Peyer's patch (tissue), 4 donors: ENCODE data around the gene ANO9. TPM values are rescaled to one million over a fixed set of nuclear protein-coding genes. Genes with fewer than 3 reads are reported as not detected.

ENCODE experiments used
- DNase-seq, 3 donors: peaks; one replicate each; pipeline ENCODE4 v3.0.0-alpha.2; 2017 to 2019
- H3K27ac ChIP-seq, 4 donors: fragments of 200-600 bp; sonication (generic); one replicate each; pipeline ENCODE4 v1.5.1; 2016 to 2019
- H3K27me3 ChIP-seq, 2 donors: fragments of 200-600 bp; sonication (generic); one replicate each; pipeline ENCODE4 v1.5.1; 2019
- H3K36me3 ChIP-seq, 3 donors: fragments of 200-600 bp; sonication (generic); one replicate each; pipeline ENCODE4 v1.5.1; 2016 to 2019
- H3K4me1 ChIP-seq, 4 donors: fragments of 200-600 bp; sonication (generic); one replicate each; pipeline ENCODE4 v1.5.1; 2016 to 2019
- H3K4me3 ChIP-seq, 4 donors: fragments of 200-600 bp; sonication (generic); 1 replicate in 3 of 4; 2 replicates in 1 of 4; pipeline ENCODE4 v1.5.1; 2016 to 2019; ENCODE audit warnings: mild to moderate bottlenecking in 1 of 4
- H3K9me3 ChIP-seq, 4 donors: fragments of 200-600 bp; sonication (generic); one replicate each; pipeline ENCODE4 v1.5.1; 2016 to 2019; ENCODE audit warnings: mild to moderate bottlenecking in 1 of 4
- CTCF ChIP-seq, 6 experiments: fragments of 450-650 bp in 4 of 6; fragments of 200-600 bp in 2 of 6; sonication (generic) in 1 of 6; IDR thresholded peaks; one replicate each; pipeline ENCODE4 v1.5.1; 2017 to 2019; ENCODE audit warnings: antibody characterized with exemption in 6 of 6, mild to moderate bottlenecking in 3 of 6, moderate library complexity in 1 of 6
- POLR2A ChIP-seq, 2 donors: fragments of 450-650 bp; IDR thresholded peaks; one replicate each; pipeline ENCODE4 v1.5.1; 2017; ENCODE audit warnings: antibody characterized with exemption in 2 of 2, mild to moderate bottlenecking in 2 of 2, moderate library complexity in 2 of 2
- total RNA-seq, 4 donors: library from RNA; depleted of rRNA; stranded (reverse); fragments of >200 nt; gene quantifications; one replicate each; pipeline ENCODE4 v1.1.0, GENCODE V29; 2016

Gene ANO9
- total RNA-seq, 4 donors from 2014 or later = 161 to 474 (median 254) TPM

GRCh38 chr11:422249-422656 is 19.6 kb downstream of the ANO9 start:
- Histone ChIP-seq H3K36me3 (peaks cover 0 to 12% (median 0%) of the 10 kb centered on the region in 3 donors), H3K27ac (no peak overlapping the region), H3K4me1 (peaks cover 0 to 5% (median 2%) of the 10 kb centered on the region in 4 donors), H3K27me3 (no peaks in the 10 kb centered on the region), H3K4me3 (no peak overlapping the region), H3K9me3 (no peaks in the 10 kb centered on the region)
- no peak for TF ChIP-seq CTCF (IDR thresholded peaks at IDR 0.05)
- no peak for TF ChIP-seq POLR2A (IDR thresholded peaks at IDR 0.05)
- no peak for DNase-seq

- Histone ChIP-seq H3K27ac (no peak overlapping the region), H3K36me3 (peaks cover 0 to 12% (median 0%) of the 10 kb centered on the region in 3 donors), H3K4me3 (no peak overlapping the region), H3K27me3 (no peaks in the 10 kb centered on the region), H3K4me1 (peaks cover 0 to 16% (median 8%) of the 10 kb centered on the region in 4 donors), H3K9me3 (no peaks in the 10 kb centered on the region)
- DNase-seq = peak in 1 of 3 donors; percentile 46
- TF ChIP-seq POLR2A (IDR thresholded peaks at IDR 0.05) = no peak
- no peak for TF ChIP-seq CTCF (IDR thresholded peaks at IDR 0.05)
Measured at GRCh38 chr11:420911-421321, 20.9 kb downstream of the ANO9 start.

- no peaks in the 10 kb centered on the region for H3K9me3 ChIP-seq
- TF ChIP-seq POLR2A (IDR thresholded peaks at IDR 0.05) (no peak), CTCF (IDR thresholded peaks at IDR 0.05) (no peak)
- peaks cover 0 to 12% (median 0%) of the 10 kb centered on the region in 3 donors for H3K36me3 ChIP-seq
- H3K4me1 ChIP-seq = peaks cover 1 to 21% (median 14%) of the 10 kb centered on the region in 4 donors
- no peak overlapping the region for H3K4me3 ChIP-seq
- peak in 1 of 3 donors; percentile 46 for DNase-seq
- no peak overlapping the region for H3K27ac ChIP-seq
- H3K27me3 ChIP-seq = no peaks in the 10 kb centered on the region
Measured at GRCh38 chr11:420054-420910, 21.5 kb downstream of the ANO9 start.

- no peaks in the 10 kb centered on the region for H3K9me3 ChIP-seq
- H3K27ac ChIP-seq = no peak overlapping the region
- no peaks in the 10 kb centered on the region for H3K27me3 ChIP-seq
- no peak overlapping the region for H3K4me3 ChIP-seq
- DNase-seq = no peak
- H3K36me3 ChIP-seq = peaks cover 0 to 12% (median 0%) of the 10 kb centered on the region in 3 donors
- peaks cover 3 to 29% (median 17%) of the 10 kb centered on the region in 4 donors for H3K4me1 ChIP-seq
- TF ChIP-seq CTCF (IDR thresholded peaks at IDR 0.05) (no peak), POLR2A (IDR thresholded peaks at IDR 0.05) (no peak)
Measured at GRCh38 chr11:419248-420005, 22.4 kb downstream of the ANO9 start.

- H3K27me3 ChIP-seq = no peaks in the 10 kb centered on the region
- DNase-seq = peak in 1 of 3 donors; percentile 48
- no peak for TF ChIP-seq POLR2A (IDR thresholded peaks at IDR 0.05)
- TF ChIP-seq CTCF (IDR thresholded peaks at IDR 0.05) = no peak
- no peak overlapping the region for H3K4me3 ChIP-seq
- H3K4me1 ChIP-seq = peaks cover 3 to 31% (median 18%) of the 10 kb centered on the region in 4 donors
- H3K36me3 ChIP-seq = peaks cover 0 to 12% (median 0%) of the 10 kb centered on the region in 3 donors
- no peak overlapping the region for H3K27ac ChIP-seq
- no peaks in the 10 kb centered on the region for H3K9me3 ChIP-seq
Measured at GRCh38 chr11:418343-419247, 23.2 kb downstream of the ANO9 start.
